H1 (cell line): ENCODE data around the gene ZDHHC11B. TPM values are rescaled to one million over a fixed set of nuclear protein-coding genes. Genes with fewer than 3 reads are reported as not detected.
A peak's percentile ranks its signal among the peaks of the same experiment; 100 is the strongest.

ENCODE experiments used
- CTCF ChIA-PET: fragments of 300-600 bp; sonication (Branson Sonifier 250); formaldehyde crosslinking; loops from one replicate; lab custom pipeline; 2021; ENCODE audit not compliant: partially characterized antibody; lab: Charles Lee
- POLR2A ChIA-PET: fragments of 300-600 bp; sonication (Branson Sonifier 250); formaldehyde crosslinking; loops from one replicate; lab custom pipeline; 2021; ENCODE audit warnings: inconsistent platforms; ENCODE audit not compliant: partially characterized antibody; lab: Charles Lee
- DNase-seq, 2 experiments: peaks; one replicate each; pipeline versions ENCODE4 v3.0.0 to v3.0.0-alpha.2; 2010 to 2022; ENCODE audit warnings: low spot score in 2 of 2, low read depth in 1 of 2, mixed read lengths in 1 of 2
- FAIRE-seq: peaks from 2 replicates; lab custom pipeline; 2011; peaks lifted over from hg19 to GRCh38; lab: Jason Lieb, UNC
- H2AFZ ChIP-seq: 2 replicates; pipeline ENCODE4 v1.8.1; 2012; ENCODE audit warnings: low read length, inconsistent platforms
- H2AK5ac ChIP-seq: 2 replicates; pipeline ENCODE4 v1.6.1; 2013; ENCODE audit warnings: low read depth, low read length
- H2BK120ac ChIP-seq: replicated peaks from 2 replicates; pipeline ENCODE3; 2013; ENCODE audit warnings: low read depth, low read length, inconsistent platforms
- H2BK12ac ChIP-seq: 2 replicates; pipeline ENCODE4 v1.6.1; 2013; ENCODE audit warnings: low read depth, low read length
- H2BK15ac ChIP-seq: 2 replicates; pipeline ENCODE4 v1.6.1; 2013; ENCODE audit warnings: low read length
- H2BK20ac ChIP-seq: 2 replicates; pipeline ENCODE4 v1.6.1; 2013; ENCODE audit warnings: low read length
- H2BK5ac ChIP-seq: 2 replicates; pipeline ENCODE4 v1.6.1; 2013; ENCODE audit warnings: low read depth, low read length
- H3K14ac ChIP-seq: 2 replicates; pipeline ENCODE4 v1.6.1; 2013; ENCODE audit warnings: inconsistent platforms; ENCODE audit not compliant: insufficient read length
- H3K18ac ChIP-seq: 2 replicates; pipeline ENCODE4 v1.6.1; 2013; ENCODE audit warnings: low read length; ENCODE audit errors: extremely low read depth
- H3K23ac ChIP-seq: 2 replicates; pipeline ENCODE4 v1.6.1; 2013; ENCODE audit warnings: inconsistent platforms; ENCODE audit not compliant: insufficient read length
- H3K23me2 ChIP-seq: 2 replicates; pipeline ENCODE4 v1.6.1; 2013; ENCODE audit warnings: low read depth, low read length
- H3K27ac ChIP-seq: 2 replicates; pipeline ENCODE4 v1.6.1; 2011; ENCODE audit warnings: low read depth, low read length, inconsistent platforms
- H3K27me3 ChIP-seq, 4 experiments: replicated peaks in 1 of 4; 1 replicate in 1 of 4; 2 replicates in 3 of 4; pipeline versions ENCODE4 v1.6.1 to v1.8.1; 2011 to 2013; ENCODE audit warnings: low read length in 3 of 4, mild to moderate bottlenecking in 3 of 4, inconsistent platforms in 2 of 4, mixed read lengths in 2 of 4, moderate library complexity in 1 of 4; ENCODE audit not compliant: control insufficient read depth in 3 of 4, insufficient read depth in 3 of 4; ENCODE audit errors: extremely low read depth in 1 of 4
- H3K36me3 ChIP-seq, 4 experiments: 2 replicates each; pipeline versions ENCODE4 v1.6.1 to v1.8.1; 2011 to 2013; ENCODE audit warnings: mild to moderate bottlenecking in 4 of 4, low read length in 3 of 4, moderate library complexity in 2 of 4, control low read depth in 1 of 4, inconsistent platforms in 1 of 4; ENCODE audit not compliant: insufficient read depth in 4 of 4, control insufficient read depth in 2 of 4
- H3K4ac ChIP-seq: replicated peaks from 2 replicates; pipeline ENCODE3; 2013; ENCODE audit warnings: low read length, low read depth, mixed read lengths, inconsistent platforms; ENCODE audit not compliant: insufficient read length
- H3K4me1 ChIP-seq, 4 experiments: replicated peaks in 1 of 4; 1 replicate in 1 of 4; 2 replicates in 3 of 4; pipeline versions ENCODE4 v1.6.1 to v1.8.1; 2011 to 2013; ENCODE audit warnings: low read length in 3 of 4, inconsistent platforms in 2 of 4, mixed read lengths in 1 of 4; ENCODE audit not compliant: insufficient read depth in 4 of 4, control insufficient read depth in 3 of 4
- H3K4me2 ChIP-seq, 2 experiments: 2 replicates each; pipeline versions ENCODE4 v1.6.1 to v1.8.1; 2011 to 2013; ENCODE audit warnings: low read depth in 2 of 2, low read length in 2 of 2, control low read depth in 1 of 2, inconsistent platforms in 1 of 2, mild to moderate bottlenecking in 1 of 2; ENCODE audit not compliant: insufficient read depth in 1 of 2
- H3K4me3 ChIP-seq, 4 experiments: fragments of 200-600, 300-600 bp in 1 of 4; sonication (generic), shearing (Covaris generic), sonication (Bioruptor Twin) in 1 of 4; 2 replicates each; pipeline versions ENCODE4 v1.5.1 to v1.8.1; 2011 to 2016; ENCODE audit warnings: low read length in 4 of 4, low read depth in 3 of 4, control low read depth in 2 of 4, inconsistent platforms in 2 of 4, mild to moderate bottlenecking in 2 of 4, mixed read lengths in 1 of 4, moderate library complexity in 1 of 4; ENCODE audit not compliant: insufficient read depth in 2 of 4; ENCODE audit errors: extremely low read depth in 1 of 4
- H3K56ac ChIP-seq: replicated peaks from 2 replicates; pipeline ENCODE3; 2013; ENCODE audit warnings: low read depth, mild to moderate bottlenecking, mixed read lengths, low read length, inconsistent platforms; ENCODE audit not compliant: insufficient read length
- H3K79me1 ChIP-seq: 2 replicates; pipeline ENCODE4 v1.6.1; 2013; ENCODE audit warnings: low read depth, low read length, control low read depth
- H3K79me2 ChIP-seq, 2 experiments: 2 replicates each; pipeline versions ENCODE4 v1.6.1 to v1.8.1; 2012 to 2013; ENCODE audit warnings: low read length in 2 of 2, mild to moderate bottlenecking in 2 of 2, inconsistent platforms in 1 of 2; ENCODE audit not compliant: insufficient read depth in 2 of 2, control insufficient read depth in 1 of 2
- H3K9ac ChIP-seq, 4 experiments: replicated peaks in 1 of 4; 1 replicate in 1 of 4; 2 replicates in 3 of 4; pipeline versions ENCODE4 v1.6.1 to v1.8.1; 2011 to 2013; ENCODE audit warnings: low read depth in 3 of 4, low read length in 3 of 4, control low read depth in 2 of 4, mild to moderate bottlenecking in 2 of 4, moderate library complexity in 2 of 4, inconsistent platforms in 1 of 4; ENCODE audit errors: extremely low read depth in 1 of 4
- H3K9me3 ChIP-seq, 2 experiments: 2 replicates each; pipeline versions ENCODE4 v1.6.1 to v1.8.1; 2012 to 2013; ENCODE audit warnings: mild to moderate bottlenecking in 2 of 2, moderate library complexity in 2 of 2, control low read depth in 1 of 2, inconsistent platforms in 1 of 2, low read depth in 1 of 2, low read length in 1 of 2, mixed read lengths in 1 of 2; ENCODE audit not compliant: insufficient read depth in 2 of 2
- H4K20me1 ChIP-seq, 2 experiments: replicated peaks in 1 of 2; 2 replicates each; pipeline versions ENCODE3 to v1.8.1; 2011 to 2013; ENCODE audit warnings: inconsistent platforms in 2 of 2, low read length in 2 of 2, mild to moderate bottlenecking in 1 of 2; ENCODE audit not compliant: insufficient read depth in 2 of 2, control insufficient read depth in 1 of 2
- H4K5ac ChIP-seq: 2 replicates; pipeline ENCODE4 v1.6.1; 2013; ENCODE audit warnings: low read length, low read depth, mixed read lengths, inconsistent platforms; ENCODE audit not compliant: insufficient read length
- H4K8ac ChIP-seq: 2 replicates; pipeline ENCODE4 v1.8.0; 2013; ENCODE audit warnings: mild to moderate bottlenecking, moderate library complexity, low read length, inconsistent platforms; ENCODE audit not compliant: insufficient read depth; ENCODE audit errors: extremely low read depth
- H4K91ac ChIP-seq: replicated peaks from 2 replicates; pipeline ENCODE3; 2013; ENCODE audit warnings: low read length, mixed read lengths, inconsistent platforms; ENCODE audit not compliant: insufficient read length
- CEBPB ChIP-seq: IDR thresholded peaks from 2 replicates; pipeline ENCODE4 v1.6.1; 2012; ENCODE audit warnings: low read depth, low read length
- CHD1 ChIP-seq: IDR thresholded peaks from 2 replicates; pipeline ENCODE4 v1.6.1; 2012; ENCODE audit warnings: low read depth, low read length, improper control_type of control experiment
- CHD2 ChIP-seq: IDR thresholded peaks from 2 replicates; pipeline ENCODE4 v1.6.1; 2012; ENCODE audit warnings: low read length, improper control_type of control experiment
- JUN ChIP-seq: IDR thresholded peaks from 2 replicates; pipeline ENCODE4 v1.6.1; 2011; ENCODE audit warnings: low read depth, mild to moderate bottlenecking, improper control_type of control experiment, low read length
- POLR2A ChIP-seq, 2 experiments: IDR thresholded peaks; 1 replicate in 1 of 2; 2 replicates in 1 of 2; pipeline ENCODE4 v1.6.1; 2011; ENCODE audit warnings: low read depth in 2 of 2, low read length in 2 of 2, mild to moderate bottlenecking in 2 of 2; ENCODE audit errors: control extremely low read depth in 1 of 2
- SUZ12 ChIP-seq: fragments of 200-600 bp; sonication (generic); IDR thresholded peaks from 2 replicates; pipeline ENCODE4 v1.6.1; 2012; ENCODE audit warnings: mild to moderate bottlenecking, inconsistent platforms, low read length, moderate library complexity, mixed read lengths
- TAF7 ChIP-seq: optimal IDR thresholded peaks from 2 replicates; pipeline ENCODE3; 2011; ENCODE audit warnings: low read depth, mild to moderate bottlenecking, inconsistent platforms, low read length, moderate library complexity, borderline replicate concordance
- YY1 ChIP-seq: IDR thresholded peaks from 2 replicates; pipeline ENCODE4 v1.6.1; 2011; ENCODE audit warnings: low read depth, mild to moderate bottlenecking, low read length
- ZNF274 ChIP-seq: IDR thresholded peaks from 2 replicates; pipeline ENCODE4 v1.7.0; 2012; ENCODE audit warnings: low read length, borderline replicate concordance; ENCODE audit errors: extremely low read depth
- WGBS, 2 experiments: shearing (Covaris generic) in 1 of 2; methylation state at CpG; one replicate each; pipeline versions ENCODE4 v1.1.6 to v1.1.7; 2013 to 2015; ENCODE audit warnings: low lambda C conversion rate in 2 of 2, mixed read lengths in 2 of 2, inconsistent platforms in 1 of 2, low coverage in 1 of 2, missing lambda C conversion rate in 1 of 2; ENCODE audit not compliant: insufficient replicate concordance in 2 of 2, insufficient coverage in 1 of 2, insufficient read length in 1 of 2; ENCODE audit errors: extremely low coverage in 1 of 2, missing lambda C conversion rate in 1 of 2; 5-methylcytosine and 5-hydroxymethylcytosine counted together
- polyA plus RNA-seq, 7 experiments: library from polyadenylated mRNA; depleted of rRNA in 3 of 7; stranded (reverse) in 5 of 7; unstranded in 2 of 7; fragments of >200 nt in 5 of 7; fragments of 200-250 nt in 2 of 7; gene quantifications; 1 replicate in 5 of 7; 2 replicates in 1 of 7; 4 replicates in 1 of 7; pipeline versions ENCODE4 v1.2.1 to v1.2.3, GENCODE V29; 2011 to 2013; ENCODE audit warnings: missing spikeins in 2 of 7, mixed read lengths in 2 of 7
- total RNA-seq: library from RNA; stranded (reverse); fragmentation: NEBNext Ultra II Directional; extraction: Animal tissue kit (Norgen Biotek cat#: 25700); gene quantifications from 2 replicates; pipeline ENCODE4 v1.2.1, GENCODE V29; 2021
- TF ChIP-seq, protein P1 (sequence below): IDR thresholded peaks from 2 replicates; pipeline ENCODE4 v1.6.1; 2012; ENCODE audit warnings: inconsistent platforms

The ZDHHC11B gene
- total and polyA plus RNA-seq, 2 of the 8 experiments (the other 6 are each of a cell fraction or from before 2014, with no cell fraction given) = 0.29 to 2.5 TPM

DNA sequence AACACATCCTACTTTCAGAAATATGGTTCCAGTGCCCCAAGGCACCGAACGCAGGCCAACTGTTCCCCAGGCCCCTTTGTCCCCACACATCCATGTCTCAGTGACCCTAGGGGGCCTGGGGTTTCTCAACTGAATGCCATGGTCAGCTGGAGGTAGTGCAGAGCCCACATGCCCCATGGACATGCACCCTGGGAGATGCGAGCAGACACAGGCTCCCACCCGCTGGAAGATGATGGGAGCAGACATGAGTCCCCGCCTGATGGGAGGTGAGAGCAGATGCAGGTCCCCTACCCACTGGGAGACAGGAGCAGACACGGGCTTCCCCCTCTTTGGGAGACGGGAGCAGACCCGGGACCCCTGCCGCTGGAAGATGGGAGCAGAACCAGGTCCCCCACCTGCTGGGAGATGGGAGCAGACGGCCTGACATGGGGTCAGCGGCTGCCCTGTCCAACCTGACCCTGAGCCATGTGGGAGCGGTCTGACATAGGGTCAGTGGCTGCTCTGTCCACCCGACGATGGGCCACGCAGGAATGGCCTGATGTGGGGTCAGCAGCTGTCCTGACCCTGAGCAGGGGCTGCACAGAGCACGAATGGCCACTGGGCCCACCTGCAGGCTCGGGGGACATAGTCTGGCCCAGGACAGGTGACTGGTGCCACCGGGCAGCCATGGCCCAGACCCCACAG is 18.4 kb downstream of the ZDHHC11B start:
- Histone ChIP-seq H3K23ac (no peak overlapping the region), H3K4me1 (no peaks in the 10 kb centered on the region), H3K56ac (no peak overlapping the region), H3K14ac (no peak overlapping the region), H2BK15ac (0 out of 2 replicates have a peak overlapping the region, but pooled peaks have one; percentile 53), H3K36me3 (no peaks in the 10 kb centered on the region), H2BK120ac (no peak overlapping the region), H2BK12ac (no peak overlapping the region), H3K27ac (no peak overlapping the region), H4K91ac (peak overlapping the region; percentile 6), H2AFZ (no peak overlapping the region), H2AK5ac (no peak overlapping the region), H3K79me1 (no peaks in the 10 kb centered on the region; the same call in 1 of the 2 replicates), H3K23me2 (no peaks in the 10 kb centered on the region), H4K8ac (no peak overlapping the region), H3K4ac (no peak overlapping the region), H3K4me3 (no peak overlapping the region), H4K20me1 (no peaks in the 10 kb centered on the region), H4K5ac (no peak overlapping the region), H3K9me3 (peaks cover 2 to 24% of the 10 kb centered on the region in 2 experiments; a peak in 3 of 4 replicates), H3K79me2 (no peaks in the 10 kb centered on the region), H3K4me2 (no peak overlapping the region), H2BK5ac (no peak overlapping the region), H2BK20ac (0 out of 2 replicates have a peak overlapping the region, but pooled peaks have one; percentile 13), H3K27me3 (no peaks in the 10 kb centered on the region; a peak in 1 of 7 replicates), H3K18ac (no peak overlapping the region), H3K9ac (no peak overlapping the region)
- FAIRE-seq (no peak), DNase-seq (no peak)
- POLR2A ChIA-PET = no interaction called here
- TF ChIP-seq TAF7 (no peak), CHD2 (no peak), YY1 (no peak), CEBPB (no peak), SUZ12 (no peak), JUN (no peak), POLR2A (IDR thresholded peaks at IDR 0.05; ENCODE audit: control extremely low read depth in 1 of 2, low read depth in 2 of 2, low read length in 2 of 2) (no peak), CHD1 (no peak), ZNF274 (no peak)
- TF ChIP-seq, protein P1, sequence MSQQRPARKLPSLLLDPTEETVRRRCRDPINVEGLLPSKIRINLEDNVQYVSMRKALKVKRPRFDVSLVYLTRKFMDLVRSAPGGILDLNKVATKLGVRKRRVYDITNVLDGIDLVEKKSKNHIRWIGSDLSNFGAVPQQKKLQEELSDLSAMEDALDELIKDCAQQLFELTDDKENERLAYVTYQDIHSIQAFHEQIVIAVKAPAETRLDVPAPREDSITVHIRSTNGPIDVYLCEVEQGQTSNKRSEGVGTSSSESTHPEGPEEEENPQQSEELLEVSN = no peak
- 84% methylated on average over 18 of the region's 18 CpGs; no CpG with 5 or more reads in 1 of the 2 experiments for WGBS, 2 experiments
- CTCF ChIA-PET = interaction anchor here (1.4 to 2.0 kb wide), 3 partner anchors 9 to 137 kb away, joined by 4 to 5 read pairs (median 4); no protein-coding TSS in a partner anchor
